ENCODE data around the gene E2F6. TPM values are rescaled to one million over a fixed set of nuclear protein-coding genes. Genes with fewer than 3 reads are reported as not detected.

Gene E2F6
- total and polyA plus RNA-seq, 2 of the 13 experiments (the other 11 are each of a cell fraction or from before 2014, with no cell fraction given), result 27.3 to 36.0 TPM

DNA sequence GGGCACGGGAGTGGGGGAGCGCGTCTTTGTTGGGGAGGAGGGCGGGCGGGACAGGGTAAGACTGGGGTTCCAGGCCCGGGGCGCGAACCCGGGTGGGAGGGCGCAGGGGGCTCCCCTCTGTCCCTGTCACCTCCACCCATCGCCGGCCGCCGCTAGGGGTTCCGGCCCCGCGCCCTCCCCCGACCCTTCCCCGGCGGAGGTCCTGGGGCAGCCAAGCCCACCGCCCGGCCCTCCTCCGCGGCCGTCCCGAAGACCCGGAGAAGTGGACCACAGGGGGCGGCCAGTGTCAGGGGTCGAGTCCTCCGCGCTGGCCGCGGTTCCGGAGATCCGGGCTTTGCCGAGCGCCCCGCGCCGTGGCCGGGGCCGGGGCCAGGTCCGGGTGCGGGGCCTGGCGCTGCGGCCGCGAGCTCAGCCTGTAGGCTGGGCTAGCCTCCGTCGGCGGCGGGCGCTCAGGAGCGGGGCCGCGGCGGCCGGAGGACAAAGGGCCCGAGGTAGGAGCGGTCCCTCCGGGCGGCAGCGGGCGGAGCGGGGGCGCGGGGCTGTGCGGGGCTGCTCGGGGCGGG lies 16.6 kb upstream of the E2F6 start (continued):
- TF ChIP-seq REST (IDR thresholded peaks at IDR 0.05; ENCODE audit: borderline replicate concordance in 1 of 2, low read depth in 1 of 2, low read length in 2 of 2), result no peak
- TF ChIP-seq KDM1A (CRISPR knock-in tag; IDR thresholded peaks at IDR 0.05), result no peak
- TF ChIP-seq U2AF2 (IDR thresholded peaks at IDR 0.05; ENCODE audit: low read depth, low read length), result no peak
- TF ChIP-seq PCBP1 (IDR thresholded peaks at IDR 0.05; ENCODE audit: borderline replicate concordance, low read depth, low read length), result no peak
- no peak for TF ChIP-seq SPEN (CRISPR knock-in tag; IDR thresholded peaks at IDR 0.05; ENCODE audit: low read depth)
- no peak for TF ChIP-seq SAFB2 (CRISPR knock-in tag; IDR thresholded peaks at IDR 0.05; ENCODE audit: borderline replicate concordance, low read depth)
- TF ChIP-seq GLI4 (CRISPR knock-in tag; IDR thresholded peaks at IDR 0.05; ENCODE audit: borderline replicate concordance), result no peak
- TF ChIP-seq ZNF710 (CRISPR knock-in tag; IDR thresholded peaks at IDR 0.05; ENCODE audit: borderline replicate concordance), result no peak
- TF ChIP-seq, protein P1, sequence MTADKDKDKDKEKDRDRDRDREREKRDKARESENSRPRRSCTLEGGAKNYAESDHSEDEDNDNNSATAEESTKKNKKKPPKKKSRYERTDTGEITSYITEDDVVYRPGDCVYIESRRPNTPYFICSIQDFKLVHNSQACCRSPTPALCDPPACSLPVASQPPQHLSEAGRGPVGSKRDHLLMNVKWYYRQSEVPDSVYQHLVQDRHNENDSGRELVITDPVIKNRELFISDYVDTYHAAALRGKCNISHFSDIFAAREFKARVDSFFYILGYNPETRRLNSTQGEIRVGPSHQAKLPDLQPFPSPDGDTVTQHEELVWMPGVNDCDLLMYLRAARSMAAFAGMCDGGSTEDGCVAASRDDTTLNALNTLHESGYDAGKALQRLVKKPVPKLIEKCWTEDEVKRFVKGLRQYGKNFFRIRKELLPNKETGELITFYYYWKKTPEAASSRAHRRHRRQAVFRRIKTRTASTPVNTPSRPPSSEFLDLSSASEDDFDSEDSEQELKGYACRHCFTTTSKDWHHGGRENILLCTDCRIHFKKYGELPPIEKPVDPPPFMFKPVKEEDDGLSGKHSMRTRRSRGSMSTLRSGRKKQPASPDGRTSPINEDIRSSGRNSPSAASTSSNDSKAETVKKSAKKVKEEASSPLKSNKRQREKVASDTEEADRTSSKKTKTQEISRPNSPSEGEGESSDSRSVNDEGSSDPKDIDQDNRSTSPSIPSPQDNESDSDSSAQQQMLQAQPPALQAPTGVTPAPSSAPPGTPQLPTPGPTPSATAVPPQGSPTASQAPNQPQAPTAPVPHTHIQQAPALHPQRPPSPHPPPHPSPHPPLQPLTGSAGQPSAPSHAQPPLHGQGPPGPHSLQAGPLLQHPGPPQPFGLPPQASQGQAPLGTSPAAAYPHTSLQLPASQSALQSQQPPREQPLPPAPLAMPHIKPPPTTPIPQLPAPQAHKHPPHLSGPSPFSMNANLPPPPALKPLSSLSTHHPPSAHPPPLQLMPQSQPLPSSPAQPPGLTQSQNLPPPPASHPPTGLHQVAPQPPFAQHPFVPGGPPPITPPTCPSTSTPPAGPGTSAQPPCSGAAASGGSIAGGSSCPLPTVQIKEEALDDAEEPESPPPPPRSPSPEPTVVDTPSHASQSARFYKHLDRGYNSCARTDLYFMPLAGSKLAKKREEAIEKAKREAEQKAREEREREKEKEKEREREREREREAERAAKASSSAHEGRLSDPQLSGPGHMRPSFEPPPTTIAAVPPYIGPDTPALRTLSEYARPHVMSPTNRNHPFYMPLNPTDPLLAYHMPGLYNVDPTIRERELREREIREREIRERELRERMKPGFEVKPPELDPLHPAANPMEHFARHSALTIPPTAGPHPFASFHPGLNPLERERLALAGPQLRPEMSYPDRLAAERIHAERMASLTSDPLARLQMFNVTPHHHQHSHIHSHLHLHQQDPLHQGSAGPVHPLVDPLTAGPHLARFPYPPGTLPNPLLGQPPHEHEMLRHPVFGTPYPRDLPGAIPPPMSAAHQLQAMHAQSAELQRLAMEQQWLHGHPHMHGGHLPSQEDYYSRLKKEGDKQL (CRISPR knock-in tag; IDR thresholded peaks at IDR 0.05; ENCODE audit: low read depth), result no peak
- TF ChIP-seq NFIB (CRISPR knock-in tag; IDR thresholded peaks at IDR 0.05; ENCODE audit: borderline replicate concordance), result no peak
- TF ChIP-seq POGZ (CRISPR knock-in tag; IDR thresholded peaks at IDR 0.05), result no peak
- no peak for TF ChIP-seq MYNN (CRISPR knock-in tag; IDR thresholded peaks at IDR 0.05; ENCODE audit: low read depth)
- no peak for TF ChIP-seq ZNF761 (CRISPR knock-in tag; conservative IDR thresholded peaks at IDR 0.05)
- TF ChIP-seq NONO (IDR thresholded peaks at IDR 0.05), result no peak
- peak; percentile 68; the same call in 1 of the 2 replicates for TF ChIP-seq NONO (CRISPR knock-in tag; conservative IDR thresholded peaks at IDR 0.05)
- TF ChIP-seq ZC3H4 (CRISPR knock-in tag; IDR thresholded peaks at IDR 0.05; ENCODE audit: borderline replicate concordance), result no peak
- TF ChIP-seq ONECUT2 (CRISPR knock-in tag; IDR thresholded peaks at IDR 0.05), result no peak
- no peak for TF ChIP-seq NRL (CRISPR knock-in tag; IDR thresholded peaks at IDR 0.05; ENCODE audit: borderline replicate concordance)
- no peak for TF ChIP-seq CAMTA2 (CRISPR knock-in tag; IDR thresholded peaks at IDR 0.05; ENCODE audit: borderline replicate concordance)

Measured in HepG2 (cell line).